H1 (cell line): ENCODE measurements around the gene MEIS2. TPM values are rescaled to one million over a fixed set of nuclear protein-coding genes. Genes with fewer than 3 reads are reported as not detected.

Source experiments
- CTCF ChIA-PET: fragments of 300-600 bp; sonication (Branson Sonifier 250); formaldehyde crosslinking; loops from one replicate; lab custom pipeline; 2021; ENCODE audit not compliant: partially characterized antibody; lab: Charles Lee
- POLR2A ChIA-PET: fragments of 300-600 bp; sonication (Branson Sonifier 250); formaldehyde crosslinking; loops from one replicate; lab custom pipeline; 2021; ENCODE audit warnings: inconsistent platforms; ENCODE audit not compliant: partially characterized antibody; lab: Charles Lee
- DNase-seq, 2 experiments: peaks; one replicate each; pipeline versions ENCODE4 v3.0.0 to v3.0.0-alpha.2; 2010 to 2022; ENCODE audit warnings: low spot score in 2 of 2, low read depth in 1 of 2, mixed read lengths in 1 of 2
- FAIRE-seq: peaks from 2 replicates; lab custom pipeline; 2011; peaks lifted over from hg19 to GRCh38; lab: Jason Lieb, UNC
- H2AFZ ChIP-seq: 2 replicates; pipeline ENCODE4 v1.8.1; 2012; ENCODE audit warnings: low read length, inconsistent platforms
- H2AK5ac ChIP-seq: 2 replicates; pipeline ENCODE4 v1.6.1; 2013; ENCODE audit warnings: low read depth, low read length
- H2BK120ac ChIP-seq: replicated peaks from 2 replicates; pipeline ENCODE3; 2013; ENCODE audit warnings: low read depth, low read length, inconsistent platforms
- H2BK12ac ChIP-seq: 2 replicates; pipeline ENCODE4 v1.6.1; 2013; ENCODE audit warnings: low read depth, low read length
- H2BK15ac ChIP-seq: 2 replicates; pipeline ENCODE4 v1.6.1; 2013; ENCODE audit warnings: low read length
- H2BK20ac ChIP-seq: 2 replicates; pipeline ENCODE4 v1.6.1; 2013; ENCODE audit warnings: low read length
- H2BK5ac ChIP-seq: 2 replicates; pipeline ENCODE4 v1.6.1; 2013; ENCODE audit warnings: low read depth, low read length
- H3K14ac ChIP-seq: 2 replicates; pipeline ENCODE4 v1.6.1; 2013; ENCODE audit warnings: inconsistent platforms; ENCODE audit not compliant: insufficient read length
- H3K18ac ChIP-seq: 2 replicates; pipeline ENCODE4 v1.6.1; 2013; ENCODE audit warnings: low read length; ENCODE audit errors: extremely low read depth
- H3K23ac ChIP-seq: 2 replicates; pipeline ENCODE4 v1.6.1; 2013; ENCODE audit warnings: inconsistent platforms; ENCODE audit not compliant: insufficient read length
- H3K23me2 ChIP-seq: 2 replicates; pipeline ENCODE4 v1.6.1; 2013; ENCODE audit warnings: low read depth, low read length
- H3K27ac ChIP-seq: 2 replicates; pipeline ENCODE4 v1.6.1; 2011; ENCODE audit warnings: low read depth, low read length, inconsistent platforms
- H3K27me3 ChIP-seq, 4 experiments: replicated peaks in 1 of 4; 1 replicate in 1 of 4; 2 replicates in 3 of 4; pipeline versions ENCODE4 v1.6.1 to v1.8.1; 2011 to 2013; ENCODE audit warnings: low read length in 3 of 4, mild to moderate bottlenecking in 3 of 4, inconsistent platforms in 2 of 4, mixed read lengths in 2 of 4, moderate library complexity in 1 of 4; ENCODE audit not compliant: control insufficient read depth in 3 of 4, insufficient read depth in 3 of 4; ENCODE audit errors: extremely low read depth in 1 of 4
- H3K36me3 ChIP-seq, 4 experiments: 2 replicates each; pipeline versions ENCODE4 v1.6.1 to v1.8.1; 2011 to 2013; ENCODE audit warnings: mild to moderate bottlenecking in 4 of 4, low read length in 3 of 4, moderate library complexity in 2 of 4, control low read depth in 1 of 4, inconsistent platforms in 1 of 4; ENCODE audit not compliant: insufficient read depth in 4 of 4, control insufficient read depth in 2 of 4
- H3K4ac ChIP-seq: replicated peaks from 2 replicates; pipeline ENCODE3; 2013; ENCODE audit warnings: low read length, low read depth, mixed read lengths, inconsistent platforms; ENCODE audit not compliant: insufficient read length
- H3K4me1 ChIP-seq, 4 experiments: replicated peaks in 1 of 4; 1 replicate in 1 of 4; 2 replicates in 3 of 4; pipeline versions ENCODE4 v1.6.1 to v1.8.1; 2011 to 2013; ENCODE audit warnings: low read length in 3 of 4, inconsistent platforms in 2 of 4, mixed read lengths in 1 of 4; ENCODE audit not compliant: insufficient read depth in 4 of 4, control insufficient read depth in 3 of 4
- H3K4me2 ChIP-seq, 2 experiments: 2 replicates each; pipeline versions ENCODE4 v1.6.1 to v1.8.1; 2011 to 2013; ENCODE audit warnings: low read depth in 2 of 2, low read length in 2 of 2, control low read depth in 1 of 2, inconsistent platforms in 1 of 2, mild to moderate bottlenecking in 1 of 2; ENCODE audit not compliant: insufficient read depth in 1 of 2
- H3K4me3 ChIP-seq, 4 experiments: fragments of 200-600, 300-600 bp in 1 of 4; sonication (generic), shearing (Covaris generic), sonication (Bioruptor Twin) in 1 of 4; 2 replicates each; pipeline versions ENCODE4 v1.5.1 to v1.8.1; 2011 to 2016; ENCODE audit warnings: low read length in 4 of 4, low read depth in 3 of 4, control low read depth in 2 of 4, inconsistent platforms in 2 of 4, mild to moderate bottlenecking in 2 of 4, mixed read lengths in 1 of 4, moderate library complexity in 1 of 4; ENCODE audit not compliant: insufficient read depth in 2 of 4; ENCODE audit errors: extremely low read depth in 1 of 4
- H3K56ac ChIP-seq: replicated peaks from 2 replicates; pipeline ENCODE3; 2013; ENCODE audit warnings: low read depth, mild to moderate bottlenecking, mixed read lengths, low read length, inconsistent platforms; ENCODE audit not compliant: insufficient read length
- H3K79me1 ChIP-seq: 2 replicates; pipeline ENCODE4 v1.6.1; 2013; ENCODE audit warnings: low read depth, low read length, control low read depth
- H3K79me2 ChIP-seq, 2 experiments: 2 replicates each; pipeline versions ENCODE4 v1.6.1 to v1.8.1; 2012 to 2013; ENCODE audit warnings: low read length in 2 of 2, mild to moderate bottlenecking in 2 of 2, inconsistent platforms in 1 of 2; ENCODE audit not compliant: insufficient read depth in 2 of 2, control insufficient read depth in 1 of 2
- H3K9ac ChIP-seq, 4 experiments: replicated peaks in 1 of 4; 1 replicate in 1 of 4; 2 replicates in 3 of 4; pipeline versions ENCODE4 v1.6.1 to v1.8.1; 2011 to 2013; ENCODE audit warnings: low read depth in 3 of 4, low read length in 3 of 4, control low read depth in 2 of 4, mild to moderate bottlenecking in 2 of 4, moderate library complexity in 2 of 4, inconsistent platforms in 1 of 4; ENCODE audit errors: extremely low read depth in 1 of 4
- H3K9me3 ChIP-seq, 2 experiments: 2 replicates each; pipeline versions ENCODE4 v1.6.1 to v1.8.1; 2012 to 2013; ENCODE audit warnings: mild to moderate bottlenecking in 2 of 2, moderate library complexity in 2 of 2, control low read depth in 1 of 2, inconsistent platforms in 1 of 2, low read depth in 1 of 2, low read length in 1 of 2, mixed read lengths in 1 of 2; ENCODE audit not compliant: insufficient read depth in 2 of 2
- H4K20me1 ChIP-seq, 2 experiments: replicated peaks in 1 of 2; 2 replicates each; pipeline versions ENCODE3 to v1.8.1; 2011 to 2013; ENCODE audit warnings: inconsistent platforms in 2 of 2, low read length in 2 of 2, mild to moderate bottlenecking in 1 of 2; ENCODE audit not compliant: insufficient read depth in 2 of 2, control insufficient read depth in 1 of 2
- H4K5ac ChIP-seq: 2 replicates; pipeline ENCODE4 v1.6.1; 2013; ENCODE audit warnings: low read length, low read depth, mixed read lengths, inconsistent platforms; ENCODE audit not compliant: insufficient read length
- H4K8ac ChIP-seq: 2 replicates; pipeline ENCODE4 v1.8.0; 2013; ENCODE audit warnings: mild to moderate bottlenecking, moderate library complexity, low read length, inconsistent platforms; ENCODE audit not compliant: insufficient read depth; ENCODE audit errors: extremely low read depth
- H4K91ac ChIP-seq: replicated peaks from 2 replicates; pipeline ENCODE3; 2013; ENCODE audit warnings: low read length, mixed read lengths, inconsistent platforms; ENCODE audit not compliant: insufficient read length
- ASH2L ChIP-seq: fragments of 200-600, 300-600 bp; sonication (generic); IDR thresholded peaks from one replicate; pipeline ENCODE4 v1.7.1; 2017; ENCODE audit warnings: low read length
- BCL11A ChIP-seq, 2 experiments: IDR thresholded peaks; one replicate each; pipeline ENCODE4 v1.6.1; 2011; ENCODE audit warnings: low read depth in 2 of 2, low read length in 2 of 2, mild to moderate bottlenecking in 2 of 2
- CBX8 ChIP-seq: fragments of 300-800, 300-1000 bp; sonication (generic); IDR thresholded peaks from 2 replicates; pipeline ENCODE4 v1.7.1; 2016; ENCODE audit warnings: low read depth, low read length, borderline replicate concordance
- EP300 ChIP-seq, 2 experiments: IDR thresholded peaks; 1 replicate in 1 of 2; 2 replicates in 1 of 2; pipeline ENCODE4 v1.6.1; 2011 to 2012; ENCODE audit warnings: low read depth in 2 of 2, low read length in 2 of 2, mild to moderate bottlenecking in 2 of 2, borderline replicate concordance in 1 of 2, inconsistent platforms in 1 of 2, moderate library complexity in 1 of 2
- JUN ChIP-seq: IDR thresholded peaks from 2 replicates; pipeline ENCODE4 v1.6.1; 2011; ENCODE audit warnings: low read depth, mild to moderate bottlenecking, improper control_type of control experiment, low read length
- RFX5 ChIP-seq: IDR thresholded peaks from 2 replicates; pipeline ENCODE4 v1.6.1; 2011; ENCODE audit warnings: low read depth, low read length, improper control_type of control experiment, borderline replicate concordance
- SIX5 ChIP-seq: IDR thresholded peaks from 2 replicates; pipeline ENCODE4 v1.6.1; 2011; ENCODE audit warnings: mild to moderate bottlenecking, low read depth, low read length
- WGBS, 2 experiments: shearing (Covaris generic) in 1 of 2; methylation state at CpG; one replicate each; pipeline versions ENCODE4 v1.1.6 to v1.1.7; 2013 to 2015; ENCODE audit warnings: low lambda C conversion rate in 2 of 2, mixed read lengths in 2 of 2, inconsistent platforms in 1 of 2, low coverage in 1 of 2, missing lambda C conversion rate in 1 of 2; ENCODE audit not compliant: insufficient replicate concordance in 2 of 2, insufficient coverage in 1 of 2, insufficient read length in 1 of 2; ENCODE audit errors: extremely low coverage in 1 of 2, missing lambda C conversion rate in 1 of 2; 5-methylcytosine and 5-hydroxymethylcytosine counted together
- polyA plus RNA-seq, 7 experiments: library from polyadenylated mRNA; depleted of rRNA in 3 of 7; stranded (reverse) in 5 of 7; unstranded in 2 of 7; fragments of >200 nt in 5 of 7; fragments of 200-250 nt in 2 of 7; gene quantifications; 1 replicate in 5 of 7; 2 replicates in 1 of 7; 4 replicates in 1 of 7; pipeline versions ENCODE4 v1.2.1 to v1.2.3, GENCODE V29; 2011 to 2013; ENCODE audit warnings: missing spikeins in 2 of 7, mixed read lengths in 2 of 7
- total RNA-seq: library from RNA; stranded (reverse); fragmentation: NEBNext Ultra II Directional; extraction: Animal tissue kit (Norgen Biotek cat#: 25700); gene quantifications from 2 replicates; pipeline ENCODE4 v1.2.1, GENCODE V29; 2021
- TF ChIP-seq, protein P1 (sequence below): IDR thresholded peaks from 2 replicates; pipeline ENCODE4 v1.6.1; 2012; ENCODE audit warnings: inconsistent platforms

MEIS2 gene
- total and polyA plus RNA-seq, 2 of the 8 experiments (the other 6 are each of a cell fraction or from before 2014, with no cell fraction given) = 0.22 to 1.2 TPM

DNA sequence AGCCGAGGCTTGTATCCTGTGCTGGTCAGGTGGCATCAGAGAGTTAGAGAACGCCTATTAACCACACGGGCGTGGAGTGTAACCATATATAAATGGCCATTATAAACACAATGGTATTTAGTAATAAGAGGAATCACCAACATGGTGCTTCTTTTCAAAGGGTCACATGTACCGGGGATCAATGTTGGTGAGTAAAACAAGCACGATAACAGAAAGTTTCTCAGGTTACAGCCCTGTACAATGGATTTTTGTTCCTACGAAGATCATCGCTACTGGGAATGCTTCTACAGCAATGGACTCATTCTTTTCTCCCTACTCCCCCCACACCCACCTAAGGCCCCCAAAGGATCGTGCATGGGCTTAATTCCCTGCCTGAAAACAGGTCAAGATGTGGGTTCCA, 42.5 kb downstream of the MEIS2 start:
- 88% methylated on average over 9 of the region's 9 CpGs; no CpG with 5 or more reads in 1 of the 2 experiments for WGBS, 2 experiments
- TF ChIP-seq EP300 (IDR thresholded peaks at IDR 0.05; ENCODE audit: borderline replicate concordance in 1 of 2, low read depth in 2 of 2, low read length in 2 of 2) (no peak), RFX5 (no peak), SIX5 (no peak), ASH2L (no peak), CBX8 (no peak), BCL11A (IDR thresholded peaks at IDR 0.05; ENCODE audit: low read depth in 2 of 2, low read length in 2 of 2) (no peak), JUN (no peak)
- TF ChIP-seq, protein P1, sequence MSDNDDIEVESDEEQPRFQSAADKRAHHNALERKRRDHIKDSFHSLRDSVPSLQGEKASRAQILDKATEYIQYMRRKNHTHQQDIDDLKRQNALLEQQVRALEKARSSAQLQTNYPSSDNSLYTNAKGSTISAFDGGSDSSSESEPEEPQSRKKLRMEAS = no peak
- H2BK5ac ChIP-seq = no peak overlapping the region; the same call in 1 of the 2 replicates
- no peak overlapping the region for H3K14ac ChIP-seq
- H3K4ac ChIP-seq = no peak overlapping the region
- peaks cover 0 to 6% (median 4%) of the 10 kb centered on the region in 4 experiments; a peak in 2 of 7 replicates for H3K4me1 ChIP-seq
- H3K27me3 ChIP-seq = no peaks in the 10 kb centered on the region; a peak in 1 of 7 replicates
- H3K56ac ChIP-seq = no peak overlapping the region
- H4K91ac ChIP-seq = no peak overlapping the region
- no peak overlapping the region for H3K4me3 ChIP-seq
- H4K5ac ChIP-seq = no peak overlapping the region
- H3K79me1 ChIP-seq = no peaks in the 10 kb centered on the region
- H2AFZ ChIP-seq = no peak overlapping the region
- no peak overlapping the region for H2AK5ac ChIP-seq
- H3K18ac ChIP-seq = no peak overlapping the region
- H2BK20ac ChIP-seq = no peak overlapping the region
- H3K9me3 ChIP-seq = no peaks in the 10 kb centered on the region
- no peak overlapping the region for H3K9ac ChIP-seq
- H3K27ac ChIP-seq = no peak overlapping the region
- no peaks in the 10 kb centered on the region for H3K36me3 ChIP-seq
- ChIA-PET CTCF (interaction anchor here (0.8 to 1.7 kb wide), 6 partner anchors 10 to 178 kb away, joined by 3 to 4 read pairs (median 4); no protein-coding TSS in a partner anchor), POLR2A (no interaction called here)
- no peaks in the 10 kb centered on the region for H4K20me1 ChIP-seq
- no peak overlapping the region for H2BK12ac ChIP-seq
- H3K79me2 ChIP-seq = no peaks in the 10 kb centered on the region
- no peak overlapping the region for H2BK120ac ChIP-seq
- H3K23me2 ChIP-seq = no peaks in the 10 kb centered on the region
- no peak overlapping the region for H2BK15ac ChIP-seq
- H4K8ac ChIP-seq = no peak overlapping the region
- no peak for FAIRE-seq
- H3K23ac ChIP-seq = no peak overlapping the region
- H3K4me2 ChIP-seq = no peak overlapping the region
- DNase-seq = no peak
